ENCODE results near the gene HOXC10.

DNA sequence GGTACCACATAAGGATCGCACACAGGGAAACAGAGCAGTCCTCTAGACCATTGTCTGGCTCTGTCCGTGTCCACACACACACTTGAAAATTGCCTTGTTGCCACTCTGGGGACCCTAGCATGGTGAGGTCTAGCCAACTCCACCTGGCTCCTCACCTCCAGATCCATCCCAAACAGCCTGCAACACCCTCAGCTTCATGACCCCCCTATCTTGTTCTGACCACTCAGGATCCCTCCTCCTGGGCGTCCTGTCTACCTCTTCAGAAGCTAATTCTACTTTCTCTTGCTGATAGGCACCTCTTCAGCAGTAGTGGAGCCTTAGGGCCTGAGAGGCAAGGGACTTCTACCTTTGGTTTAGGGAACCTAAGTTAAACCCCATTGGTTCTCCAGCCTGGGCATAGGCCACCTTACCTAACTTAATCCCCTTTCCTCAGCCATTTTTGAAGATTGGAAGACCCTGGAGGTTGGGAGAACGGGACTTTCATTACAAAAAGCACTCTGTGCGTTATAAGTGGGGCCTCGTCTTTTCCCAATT is 47.2 kb downstream of the HOXC10 start:
- TF ChIP-seq POLR2A (IDR thresholded peaks at IDR 0.05; ENCODE audit: low read depth, low read length) (no peak), POLR2AphosphoS5 (IDR thresholded peaks at IDR 0.05; ENCODE audit: low read depth, low read length) (no peak)

All from GM12891 (cell line).